ENCODE data around the gene TMEM250.

Gene TMEM250

DNA sequence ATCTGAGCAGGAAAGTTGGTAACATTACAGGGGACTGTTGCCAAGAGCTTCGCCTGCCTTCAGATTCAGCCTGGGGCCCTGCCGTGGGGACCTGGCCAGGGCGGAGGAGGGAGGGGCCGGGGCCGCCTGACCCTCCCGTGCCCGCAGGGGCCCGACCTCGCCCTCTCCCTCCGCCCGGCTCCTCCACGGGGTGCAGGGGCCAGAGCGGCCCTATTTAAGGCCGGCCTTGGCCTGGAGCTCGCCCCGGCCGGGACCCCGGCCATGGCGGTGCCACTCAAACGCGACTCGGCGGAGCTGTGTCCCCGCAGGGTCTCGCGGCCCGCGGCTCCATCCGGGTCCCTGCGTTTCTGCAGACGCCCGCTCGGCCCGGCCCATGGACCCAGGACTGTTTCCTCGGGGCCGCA is 757 bp downstream of the TMEM250 start:
- no peak for DNase-seq (ENCODE audit: low read depth)
- peak overlapping the region; percentile 61 for H3K4me3 ChIP-seq (ENCODE audit: control insufficient read depth, low read depth, low read length)
- TF ChIP-seq, protein P1, sequence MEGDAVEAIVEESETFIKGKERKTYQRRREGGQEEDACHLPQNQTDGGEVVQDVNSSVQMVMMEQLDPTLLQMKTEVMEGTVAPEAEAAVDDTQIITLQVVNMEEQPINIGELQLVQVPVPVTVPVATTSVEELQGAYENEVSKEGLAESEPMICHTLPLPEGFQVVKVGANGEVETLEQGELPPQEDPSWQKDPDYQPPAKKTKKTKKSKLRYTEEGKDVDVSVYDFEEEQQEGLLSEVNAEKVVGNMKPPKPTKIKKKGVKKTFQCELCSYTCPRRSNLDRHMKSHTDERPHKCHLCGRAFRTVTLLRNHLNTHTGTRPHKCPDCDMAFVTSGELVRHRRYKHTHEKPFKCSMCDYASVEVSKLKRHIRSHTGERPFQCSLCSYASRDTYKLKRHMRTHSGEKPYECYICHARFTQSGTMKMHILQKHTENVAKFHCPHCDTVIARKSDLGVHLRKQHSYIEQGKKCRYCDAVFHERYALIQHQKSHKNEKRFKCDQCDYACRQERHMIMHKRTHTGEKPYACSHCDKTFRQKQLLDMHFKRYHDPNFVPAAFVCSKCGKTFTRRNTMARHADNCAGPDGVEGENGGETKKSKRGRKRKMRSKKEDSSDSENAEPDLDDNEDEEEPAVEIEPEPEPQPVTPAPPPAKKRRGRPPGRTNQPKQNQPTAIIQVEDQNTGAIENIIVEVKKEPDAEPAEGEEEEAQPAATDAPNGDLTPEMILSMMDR (IDR thresholded peaks at IDR 0.05; ENCODE audit: control insufficient read depth, insufficient read depth, low read depth, low read length, missing control alignments) = no peak

DNA sequence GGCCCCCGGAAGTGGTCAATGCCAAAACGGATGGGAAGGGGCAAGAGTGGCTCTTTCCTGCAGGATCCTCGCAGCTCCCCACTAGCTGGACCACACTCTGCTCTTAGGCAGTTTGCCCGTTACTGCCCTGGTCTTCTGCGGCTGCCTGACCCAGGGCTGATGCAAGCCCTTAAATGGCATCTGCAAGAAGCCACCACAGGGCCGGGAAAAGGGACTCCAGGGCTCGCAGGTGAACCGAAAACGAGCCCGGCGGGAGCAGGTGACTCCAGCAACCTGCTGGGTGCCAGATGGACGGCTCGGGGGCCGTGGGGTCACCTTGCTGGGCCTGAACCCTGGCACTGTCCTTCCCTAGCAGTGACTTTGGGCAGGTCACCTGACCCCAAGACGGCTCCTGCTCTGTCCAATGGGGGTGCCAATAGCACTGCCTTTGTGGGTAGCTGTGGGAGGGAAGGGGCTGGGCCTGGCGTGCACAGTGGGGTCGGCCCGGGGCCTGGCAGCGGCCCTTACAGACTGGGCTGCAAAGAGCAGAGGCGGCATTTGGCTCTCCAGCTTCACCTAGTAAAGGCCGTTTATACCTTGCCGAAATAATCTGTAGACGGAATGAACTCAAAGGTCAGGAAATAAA is 1.3 kb downstream of the TMEM250 start:
- DNase-seq (ENCODE audit: low read depth) = no peak
- TF ChIP-seq, protein P1 (IDR thresholded peaks at IDR 0.05; ENCODE audit: control insufficient read depth, insufficient read depth, low read depth, low read length, missing control alignments) = no peak
- H3K4me3 ChIP-seq (ENCODE audit: control insufficient read depth, low read depth, low read length) = peak overlapping the region; percentile 61

DNA sequence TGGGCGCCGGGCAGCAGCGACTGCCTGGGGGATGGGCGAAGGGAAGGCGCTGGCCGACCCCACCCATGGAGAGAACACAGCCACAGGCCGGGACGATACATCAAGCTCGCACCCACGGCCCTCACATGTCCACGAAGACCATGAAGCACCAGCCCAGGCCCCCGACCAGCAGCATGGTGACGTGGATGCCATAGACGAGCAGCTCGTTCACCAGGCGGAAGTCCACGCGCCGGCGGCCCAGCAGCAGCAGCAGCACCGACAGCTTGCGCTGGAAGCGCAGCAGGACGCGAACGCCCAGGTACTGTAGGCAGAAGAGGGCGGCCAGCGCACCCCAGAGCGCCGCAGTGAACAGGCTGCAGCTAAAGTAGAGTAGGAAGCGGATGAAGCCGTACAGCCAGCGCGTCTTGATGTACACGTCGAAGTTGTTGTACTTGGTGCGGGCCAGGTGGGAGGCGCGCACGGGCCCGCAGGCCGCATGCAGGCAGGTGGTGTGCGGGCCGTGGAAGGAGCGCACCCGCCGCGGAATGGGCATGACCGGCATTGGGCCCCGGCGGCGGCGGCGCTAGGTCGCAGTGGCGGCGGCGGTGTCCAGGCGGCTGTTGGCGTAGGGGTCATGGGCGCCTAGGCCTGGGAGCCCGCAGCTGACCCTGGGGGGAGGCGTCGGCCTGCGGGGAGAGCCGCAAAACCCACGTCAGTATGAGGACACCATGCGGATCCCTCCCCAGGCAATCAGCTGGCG is 2.1 kb downstream of the TMEM250 start:
- no peak overlapping the region for H3K4me3 ChIP-seq (ENCODE audit: control insufficient read depth, low read depth, low read length)
- DNase-seq (ENCODE audit: low read depth) = no peak
- TF ChIP-seq, protein P1 (IDR thresholded peaks at IDR 0.05; ENCODE audit: control insufficient read depth, insufficient read depth, low read depth, low read length, missing control alignments) = no peak

DNA sequence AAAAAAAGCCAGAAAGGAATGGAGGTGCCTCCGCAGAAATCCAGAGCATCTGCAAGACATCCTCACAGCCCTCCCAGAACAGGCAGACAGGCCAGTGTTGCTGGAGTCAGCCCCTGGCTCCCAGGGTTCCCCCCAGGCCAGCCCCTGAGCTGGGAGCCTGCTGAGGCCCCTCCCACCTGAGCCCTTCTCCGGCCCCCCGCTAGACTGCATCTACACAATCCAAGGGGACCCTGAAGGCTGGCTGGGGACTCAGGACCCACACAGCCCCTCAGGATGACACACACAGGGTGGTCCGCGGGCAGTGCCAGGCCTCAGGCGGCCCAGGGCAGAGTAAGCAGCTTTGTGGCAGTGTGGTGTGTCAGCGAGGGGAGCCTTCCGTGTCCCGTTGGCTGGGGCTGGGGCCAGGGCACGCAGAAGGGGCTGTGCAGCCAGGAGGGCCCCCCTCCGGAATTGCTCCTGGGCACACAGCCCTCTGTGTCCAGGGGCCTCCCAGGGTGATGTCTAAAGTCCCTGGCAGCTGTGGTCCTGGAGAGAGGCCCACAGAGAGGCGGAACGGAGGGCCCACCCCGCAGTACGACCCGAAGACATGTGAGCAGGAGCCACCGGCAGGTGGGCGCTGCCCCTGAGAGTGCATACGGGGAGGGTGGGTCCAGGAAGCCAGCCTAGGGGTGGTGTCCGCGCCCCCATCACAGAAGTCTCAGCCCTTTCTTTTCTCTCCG is 2.9 kb downstream of the TMEM250 start:
- H3K4me3 ChIP-seq (ENCODE audit: control insufficient read depth, low read depth, low read length) = no peak overlapping the region
- TF ChIP-seq, protein P1 (IDR thresholded peaks at IDR 0.05; ENCODE audit: control insufficient read depth, insufficient read depth, low read depth, low read length, missing control alignments) = no peak
- no peak for DNase-seq (ENCODE audit: low read depth)

DNA sequence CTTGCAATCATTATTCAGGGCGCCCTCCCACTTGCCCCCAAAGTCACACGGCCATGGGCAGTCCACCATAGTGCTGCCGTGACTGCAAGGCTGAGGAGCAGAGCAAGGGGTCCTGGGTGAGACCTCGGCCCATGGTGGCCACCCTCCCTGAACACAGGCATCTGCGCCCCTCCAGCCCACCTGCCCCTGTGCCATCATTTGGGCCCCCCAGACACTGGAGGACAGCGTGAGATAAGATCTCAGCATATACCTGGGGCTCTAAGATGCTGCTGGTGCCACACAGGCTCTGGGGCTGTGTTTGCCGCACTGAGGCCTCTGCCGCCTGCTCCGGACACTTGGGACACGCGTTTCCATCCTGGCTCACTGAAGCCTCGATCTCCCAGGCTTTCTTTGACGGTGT is 3.5 kb downstream of the TMEM250 start:
- TF ChIP-seq, protein P1 (IDR thresholded peaks at IDR 0.05; ENCODE audit: control insufficient read depth, insufficient read depth, low read depth, low read length, missing control alignments) = no peak
- no peak overlapping the region for H3K4me3 ChIP-seq (ENCODE audit: control insufficient read depth, low read depth, low read length)
- DNase-seq (ENCODE audit: low read depth) = no peak

DNA sequence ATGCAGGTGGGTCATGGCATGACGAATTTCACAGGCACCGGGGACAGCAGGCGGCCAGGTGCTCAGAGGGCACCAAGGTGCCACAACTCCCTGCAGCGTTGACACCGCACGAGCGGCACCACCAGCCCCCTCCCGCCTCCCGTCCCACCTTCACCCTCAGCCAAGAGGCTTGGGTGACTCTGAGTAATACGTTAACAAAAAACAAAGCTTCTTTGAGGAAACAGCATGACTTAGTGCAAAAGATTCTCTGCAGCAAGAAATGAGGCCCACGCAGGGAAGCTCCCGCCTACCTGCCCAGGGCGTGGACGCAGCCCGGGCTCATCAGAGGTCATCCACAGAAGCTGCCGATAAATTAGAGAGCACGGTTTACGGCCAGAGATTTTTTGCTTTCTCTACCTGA is 4.1 kb downstream of the TMEM250 start:
- TF ChIP-seq, protein P1 (IDR thresholded peaks at IDR 0.05; ENCODE audit: control insufficient read depth, insufficient read depth, low read depth, low read length, missing control alignments) = no peak
- no peak for DNase-seq (ENCODE audit: low read depth)
- no peak overlapping the region for H3K4me3 ChIP-seq (ENCODE audit: control insufficient read depth, low read depth, low read length)

Data from AG09309 (cell line).